Ishikawa (cell line): ENCODE data around the gene SMARCC1.

Source experiments
- CEBPB ChIP-seq: IDR thresholded peaks from 2 replicates; pipeline ENCODE4 v1.6.1; 2012
- CREB1 ChIP-seq: IDR thresholded peaks from 2 replicates; pipeline ENCODE4 v1.6.1; 2012; ENCODE audit warnings: low read depth
- EGR1 ChIP-seq: IDR thresholded peaks from 2 replicates; pipeline ENCODE4 v1.6.1; 2012
- EP300 ChIP-seq: IDR thresholded peaks from 2 replicates; pipeline ENCODE4 v1.6.1; 2012; ENCODE audit warnings: borderline replicate concordance
- FOXM1 ChIP-seq: IDR thresholded peaks from 2 replicates; pipeline ENCODE4 v1.6.1; 2012; ENCODE audit warnings: low read depth, borderline replicate concordance
- MAX ChIP-seq: IDR thresholded peaks from 2 replicates; pipeline ENCODE4 v1.6.1; 2012
- NFIC ChIP-seq: IDR thresholded peaks from 2 replicates; pipeline ENCODE4 v1.6.1; 2012
- RAD21 ChIP-seq: IDR thresholded peaks from 2 replicates; pipeline ENCODE4 v1.6.1; 2012; ENCODE audit warnings: low read depth
- REST ChIP-seq: IDR thresholded peaks from 2 replicates; pipeline ENCODE4 v1.6.1; 2012; ENCODE audit warnings: low read depth, mild to moderate bottlenecking
- TAF1 ChIP-seq: IDR thresholded peaks from 2 replicates; pipeline ENCODE4 v1.6.1; 2012; ENCODE audit warnings: low read depth, mild to moderate bottlenecking
- TCF12 ChIP-seq: IDR thresholded peaks from 2 replicates; pipeline ENCODE4 v1.6.1; 2012; ENCODE audit warnings: low read depth
- TEAD4 ChIP-seq: IDR thresholded peaks from 2 replicates; pipeline ENCODE4 v1.6.1; 2012
- USF1 ChIP-seq: IDR thresholded peaks from 2 replicates; pipeline ENCODE4 v1.6.1; 2012
- YY1 ChIP-seq: IDR thresholded peaks from 2 replicates; pipeline ENCODE4 v1.6.1; 2012; ENCODE audit warnings: low read depth

- no peak for TF ChIP-seq USF1
- TF ChIP-seq TEAD4: no peak
- no peak for TF ChIP-seq REST
- TF ChIP-seq EP300: no peak
- TF ChIP-seq TAF1: no peak
- no peak for TF ChIP-seq FOXM1
- TF ChIP-seq MAX: no peak
- no peak for TF ChIP-seq TCF12
- TF ChIP-seq CREB1: no peak
- TF ChIP-seq RAD21: no peak
- no peak for TF ChIP-seq CEBPB
- no peak for TF ChIP-seq NFIC
- no peak for TF ChIP-seq EGR1
- no peak for TF ChIP-seq YY1
Observed at GRCh38 chr3:47646362-47646761, 135.3 kb downstream of the SMARCC1 start.
